Measurements from ENCODE around the gene BABAM2.

BABAM2 gene

DNA sequence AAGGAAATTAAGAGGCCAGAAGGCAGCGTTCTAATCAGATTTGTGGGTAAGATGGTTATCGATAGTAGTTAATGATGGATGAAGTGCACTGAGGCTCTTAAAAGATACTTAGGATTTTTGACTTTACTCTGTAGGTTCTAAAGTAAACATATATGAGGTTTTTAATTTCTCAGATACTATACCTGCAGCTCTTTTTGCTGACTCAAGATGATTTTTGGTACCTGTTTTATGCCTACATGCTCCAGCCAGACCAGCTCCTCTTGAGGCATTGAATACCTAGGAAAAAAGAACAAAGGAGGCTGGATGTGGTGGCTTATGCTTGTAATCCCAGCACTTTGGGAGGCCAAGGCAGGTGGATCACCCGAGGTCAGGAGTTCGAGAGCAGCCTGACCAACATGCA, 260.5 kb downstream of the BABAM2 start:
- no peak overlapping the region for H3K9ac ChIP-seq
- H3K27me3 ChIP-seq (ENCODE audit: control insufficient read depth, insufficient read depth, low read length), result no peaks in the 10 kb centered on the region
- TF ChIP-seq, protein P1, sequence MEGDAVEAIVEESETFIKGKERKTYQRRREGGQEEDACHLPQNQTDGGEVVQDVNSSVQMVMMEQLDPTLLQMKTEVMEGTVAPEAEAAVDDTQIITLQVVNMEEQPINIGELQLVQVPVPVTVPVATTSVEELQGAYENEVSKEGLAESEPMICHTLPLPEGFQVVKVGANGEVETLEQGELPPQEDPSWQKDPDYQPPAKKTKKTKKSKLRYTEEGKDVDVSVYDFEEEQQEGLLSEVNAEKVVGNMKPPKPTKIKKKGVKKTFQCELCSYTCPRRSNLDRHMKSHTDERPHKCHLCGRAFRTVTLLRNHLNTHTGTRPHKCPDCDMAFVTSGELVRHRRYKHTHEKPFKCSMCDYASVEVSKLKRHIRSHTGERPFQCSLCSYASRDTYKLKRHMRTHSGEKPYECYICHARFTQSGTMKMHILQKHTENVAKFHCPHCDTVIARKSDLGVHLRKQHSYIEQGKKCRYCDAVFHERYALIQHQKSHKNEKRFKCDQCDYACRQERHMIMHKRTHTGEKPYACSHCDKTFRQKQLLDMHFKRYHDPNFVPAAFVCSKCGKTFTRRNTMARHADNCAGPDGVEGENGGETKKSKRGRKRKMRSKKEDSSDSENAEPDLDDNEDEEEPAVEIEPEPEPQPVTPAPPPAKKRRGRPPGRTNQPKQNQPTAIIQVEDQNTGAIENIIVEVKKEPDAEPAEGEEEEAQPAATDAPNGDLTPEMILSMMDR (IDR thresholded peaks at IDR 0.05), result no peak
- H3K9me3 ChIP-seq (ENCODE audit: control insufficient read depth, low read length), result no peaks in the 10 kb centered on the region
- no peaks in the 10 kb centered on the region for H3K4me1 ChIP-seq
- no peak overlapping the region for H3K4me3 ChIP-seq (ENCODE audit: low read depth, low read length)
- no peaks in the 10 kb centered on the region for H3K36me3 ChIP-seq (ENCODE audit: control insufficient read depth, insufficient read depth, low read length)
- no peak overlapping the region for H2AFZ ChIP-seq
- no peaks in the 10 kb centered on the region for H3K79me2 ChIP-seq
- H3K27ac ChIP-seq, result no peak overlapping the region
- peak overlapping the region; percentile 4 for H3K4me2 ChIP-seq (ENCODE audit: low read length)

DNA sequence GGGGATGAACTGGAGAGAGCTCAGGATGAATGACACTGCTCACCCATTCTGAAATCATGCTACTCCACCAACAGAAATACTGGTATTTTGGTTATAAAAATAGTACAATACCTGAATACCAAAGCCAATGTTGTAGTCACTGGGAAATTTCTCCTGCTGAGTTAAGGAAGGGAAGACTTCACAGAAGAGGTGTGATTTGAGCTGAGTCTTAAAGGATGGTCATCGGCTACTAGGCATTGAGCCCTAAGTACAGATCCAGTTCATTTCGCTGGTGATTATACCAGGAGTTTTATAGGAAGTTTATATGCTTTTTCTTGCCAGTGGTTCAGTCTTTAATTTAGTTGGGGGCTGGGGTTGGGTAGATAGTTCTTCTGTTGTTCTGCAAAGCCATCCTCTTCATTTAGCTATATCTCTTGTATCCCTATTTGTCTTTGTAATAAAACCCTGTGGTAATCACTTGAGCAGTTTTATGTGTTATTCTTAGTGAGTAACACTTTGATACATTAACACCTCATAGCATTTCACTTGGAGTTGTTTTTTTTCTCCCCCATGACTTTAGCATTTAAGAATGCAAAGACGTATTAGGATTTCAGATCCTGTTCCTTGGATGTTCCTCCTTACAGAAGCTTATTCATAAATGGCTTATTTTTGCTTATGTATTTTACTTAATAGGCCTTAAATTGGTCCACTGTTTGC, 262.2 kb downstream of the BABAM2 start:
- TF ChIP-seq, protein P1 (IDR thresholded peaks at IDR 0.05), result no peak
- no peaks in the 10 kb centered on the region for H3K4me1 ChIP-seq
- no peaks in the 10 kb centered on the region for H3K79me2 ChIP-seq
- H3K9me3 ChIP-seq (ENCODE audit: control insufficient read depth, low read length), result no peaks in the 10 kb centered on the region
- H3K4me3 ChIP-seq (ENCODE audit: low read depth, low read length), result no peak overlapping the region
- H3K27me3 ChIP-seq (ENCODE audit: control insufficient read depth, insufficient read depth, low read length), result no peaks in the 10 kb centered on the region
- no peak overlapping the region for H2AFZ ChIP-seq
- H3K4me2 ChIP-seq (ENCODE audit: low read length), result no peak overlapping the region
- no peak overlapping the region for H3K27ac ChIP-seq
- no peaks in the 10 kb centered on the region for H3K36me3 ChIP-seq (ENCODE audit: control insufficient read depth, insufficient read depth, low read length)
- no peak overlapping the region for H3K9ac ChIP-seq

DNA sequence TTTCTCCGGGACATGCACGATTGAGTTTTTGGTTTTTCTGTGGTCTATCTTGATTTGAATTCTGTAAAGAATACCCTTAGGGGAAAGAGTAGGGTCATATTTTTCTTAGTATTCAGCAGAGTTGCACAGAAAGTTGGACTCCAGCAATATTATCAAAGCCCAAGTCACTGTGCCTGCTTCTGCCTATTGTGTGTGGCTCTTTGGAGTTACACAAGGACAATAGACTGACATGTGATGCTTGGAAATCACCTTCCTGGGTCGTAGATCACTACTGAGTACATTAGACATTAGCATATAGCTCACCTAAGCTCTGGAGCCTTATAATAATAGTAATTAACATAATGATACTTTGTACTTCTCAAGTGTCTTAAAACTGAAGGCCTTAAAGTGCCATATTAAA, 263.3 kb downstream of the BABAM2 start:
- Histone ChIP-seq H3K27ac (no peak overlapping the region), H3K4me2 (ENCODE audit: low read length) (no peak overlapping the region)

DNA sequence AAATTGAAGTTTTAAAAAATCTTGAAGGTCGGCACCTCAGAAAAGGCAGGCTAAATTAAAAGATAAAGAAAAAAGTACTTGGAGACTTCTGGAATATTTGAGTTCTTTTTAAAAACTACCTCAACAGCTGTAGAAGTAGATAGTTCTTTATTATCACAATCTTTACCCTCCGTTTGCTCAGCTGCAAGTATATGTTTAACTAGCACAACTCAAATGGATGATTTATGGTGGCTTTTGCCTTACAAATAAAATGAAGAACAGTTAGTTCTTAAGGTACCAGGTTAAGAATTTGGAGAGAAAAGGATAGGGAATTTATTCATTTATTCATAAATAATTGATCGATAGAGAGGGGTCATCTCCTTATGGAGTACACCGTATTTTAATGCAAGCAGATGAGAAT, 264.6 kb downstream of the BABAM2 start:
- no peak overlapping the region for H2AFZ ChIP-seq
- H3K4me2 ChIP-seq (ENCODE audit: low read length), result no peak overlapping the region
- no peaks in the 10 kb centered on the region for H3K4me1 ChIP-seq
- no peaks in the 10 kb centered on the region for H3K9me3 ChIP-seq (ENCODE audit: control insufficient read depth, low read length)
- H3K27ac ChIP-seq, result no peak overlapping the region
- no peaks in the 10 kb centered on the region for H3K36me3 ChIP-seq (ENCODE audit: control insufficient read depth, insufficient read depth, low read length)
- no peaks in the 10 kb centered on the region for H3K27me3 ChIP-seq (ENCODE audit: control insufficient read depth, insufficient read depth, low read length)
- no peak overlapping the region for H3K4me3 ChIP-seq (ENCODE audit: low read depth, low read length)
- H3K79me2 ChIP-seq, result no peaks in the 10 kb centered on the region
- no peak overlapping the region for H3K9ac ChIP-seq
- TF ChIP-seq, protein P1 (IDR thresholded peaks at IDR 0.05), result no peak

More for the DNA sequence above, 263.3 kb downstream of the BABAM2 start:
- no peaks in the 10 kb centered on the region for H3K36me3 ChIP-seq (ENCODE audit: control insufficient read depth, insufficient read depth, low read length)
- H3K4me1 ChIP-seq, result no peaks in the 10 kb centered on the region
- no peaks in the 10 kb centered on the region for H3K27me3 ChIP-seq (ENCODE audit: control insufficient read depth, insufficient read depth, low read length)
- no peaks in the 10 kb centered on the region for H3K79me2 ChIP-seq
- H2AFZ ChIP-seq, result no peak overlapping the region
- no peak overlapping the region for H3K9ac ChIP-seq
- no peaks in the 10 kb centered on the region for H3K9me3 ChIP-seq (ENCODE audit: control insufficient read depth, low read length)
- TF ChIP-seq, protein P1 (IDR thresholded peaks at IDR 0.05), result no peak
- H3K4me3 ChIP-seq (ENCODE audit: low read depth, low read length), result no peak overlapping the region

DNA sequence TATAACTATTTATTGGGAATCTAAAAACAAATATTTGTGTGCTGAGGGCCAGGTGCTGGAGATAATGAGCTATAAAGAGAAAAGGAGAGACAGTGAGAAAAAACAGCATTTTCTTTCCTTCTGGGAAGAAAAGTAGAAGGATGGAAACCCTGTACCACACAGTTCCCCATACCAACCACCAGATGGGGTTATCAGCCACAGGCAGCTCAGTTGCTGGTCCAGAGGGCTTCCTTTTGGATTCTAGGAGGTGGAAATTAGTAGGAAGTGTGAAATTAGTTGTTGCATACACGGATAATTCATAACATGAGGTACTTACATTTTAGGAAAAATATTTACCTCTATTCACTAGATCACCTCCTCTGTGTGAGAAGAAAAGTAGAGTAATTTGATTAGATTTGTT, 265.1 kb downstream of the BABAM2 start:
- H3K4me1 ChIP-seq, result no peaks in the 10 kb centered on the region
- H2AFZ ChIP-seq, result no peak overlapping the region
- no peaks in the 10 kb centered on the region for H3K36me3 ChIP-seq (ENCODE audit: control insufficient read depth, insufficient read depth, low read length)
- no peak overlapping the region for H3K4me2 ChIP-seq (ENCODE audit: low read length)
- H3K27me3 ChIP-seq (ENCODE audit: control insufficient read depth, insufficient read depth, low read length), result no peaks in the 10 kb centered on the region
- no peak overlapping the region for H3K27ac ChIP-seq
- no peak overlapping the region for H3K9ac ChIP-seq
- TF ChIP-seq, protein P1 (IDR thresholded peaks at IDR 0.05), result peak; percentile 26
- H3K4me3 ChIP-seq (ENCODE audit: low read depth, low read length), result no peak overlapping the region
- H3K9me3 ChIP-seq (ENCODE audit: control insufficient read depth, low read length), result no peaks in the 10 kb centered on the region
- H3K79me2 ChIP-seq, result no peaks in the 10 kb centered on the region

Data from parathyroid adenoma (tissue), 2 donors.